Natural killer cell (primary cell): ENCODE results near the gene RAD51B. TPM values are rescaled to one million over a fixed set of nuclear protein-coding genes. Genes with fewer than 3 reads are reported as not detected.

Experiments used
- ATAC-seq, 3 donors: fragments of 150-1000 bp in 2 of 3; fragments of 200-7000 bp in 1 of 3; cut with Tn5 transposase; 1 replicate in 1 of 3; 2 replicates in 2 of 3; pipeline ENCODE4 v1.10.0; 2021; ENCODE audit warnings: mild to moderate bottlenecking in 2 of 3, moderate library complexity in 2 of 3
- DNase-seq, 2 donors: peaks; one replicate each; pipeline versions ENCODE4 v3.0.0 to v3.0.0-alpha.2; 2013 to 2021; ENCODE audit warnings: mixed read lengths in 1 of 2
- H3K27ac ChIP-seq: one replicate; pipeline ENCODE4 v1.5.1; 2013; ENCODE audit warnings: mild to moderate bottlenecking, low read length
- H3K27me3 ChIP-seq: one replicate; pipeline ENCODE4 v1.6.1; 2013; ENCODE audit warnings: low read length; ENCODE audit not compliant: control insufficient read depth, insufficient read depth
- H3K36me3 ChIP-seq: one replicate; pipeline ENCODE4 v1.6.1; 2013; ENCODE audit warnings: low read length; ENCODE audit not compliant: control insufficient read depth, insufficient read depth
- H3K4me1 ChIP-seq: one replicate; pipeline ENCODE4 v1.6.1; 2013; ENCODE audit warnings: low read length; ENCODE audit not compliant: control insufficient read depth, insufficient read depth
- H3K4me3 ChIP-seq: one replicate; pipeline ENCODE4 v1.5.1; 2013; ENCODE audit warnings: low read length
- H3K9me3 ChIP-seq: one replicate; pipeline ENCODE4 v1.6.1; 2013; ENCODE audit warnings: low read length; ENCODE audit not compliant: control insufficient read depth, insufficient read depth
- H3K27ac Mint-ChIP-seq, 2 donors: one replicate each; pipeline ENCODE4 v1.8.0; 2022; ENCODE audit warnings: mild to moderate bottlenecking in 2 of 2, mixed read lengths in 2 of 2, moderate library complexity in 1 of 2
- H3K27me3 Mint-ChIP-seq, 2 donors: one replicate each; pipeline ENCODE4 v1.8.0; 2022; ENCODE audit warnings: low read depth in 2 of 2, mixed read lengths in 2 of 2
- H3K36me3 Mint-ChIP-seq: one replicate; pipeline ENCODE4 v1.8.0; 2022; ENCODE audit warnings: mixed read lengths
- H3K4me1 Mint-ChIP-seq, 2 donors: one replicate each; pipeline ENCODE4 v1.8.0; 2022; ENCODE audit warnings: mixed read lengths in 2 of 2
- H3K4me3 Mint-ChIP-seq: one replicate; pipeline ENCODE4 v1.8.0; 2022; ENCODE audit warnings: mild to moderate bottlenecking, moderate library complexity, mixed read lengths
- H3K9me3 Mint-ChIP-seq, 2 donors: one replicate each; pipeline ENCODE4 v1.8.0; 2022; ENCODE audit warnings: mixed read lengths in 2 of 2
- CTCF ChIP-seq: fragments of 200-600 bp; IDR thresholded peaks from one replicate; pipeline ENCODE4 v1.8.0; 2022; ENCODE audit warnings: antibody characterized with exemption
- WGBS: methylation state at CpG from one replicate; pipeline ENCODE4 v1.1.7; 2013; ENCODE audit warnings: missing lambda C conversion rate; ENCODE audit not compliant: insufficient coverage; 5-methylcytosine and 5-hydroxymethylcytosine counted together
- intact Hi-C: fragments of 100-400 bp; cut with micrococcal nuclease; formaldehyde crosslinking; loops from one replicate; pipeline ENCODE4 v1.14.2; 2022
- total RNA-seq, 4 donors: library from RNA; stranded (reverse); fragments of 120-200 nt in 1 of 4; gene quantifications; one replicate each; pipeline versions ENCODE4 v1.2.3 to v1.2.4, GENCODE V29; 2013 to 2022

Gene RAD51B
- total RNA-seq, 3 donors from 2014 or later (not counting 1 experiment from before 2014, with no cell fraction given) = 28.1 to 37.6 (median 28.6) TPM

- Mint-ChIP-seq H3K36me3 (no peaks in the 10 kb centered on the region), H3K27ac (no peak overlapping the region), H3K27me3 (no peaks in the 10 kb centered on the region), H3K4me1 (peaks cover 11 to 21% of the 10 kb centered on the region in 2 donors), H3K9me3 (no peaks in the 10 kb centered on the region), H3K4me3 (no peak overlapping the region)
- TF ChIP-seq CTCF = no peak
- Histone ChIP-seq H3K4me3 (no peak overlapping the region), H3K27me3 (no peaks in the 10 kb centered on the region), H3K4me1 (peaks cover 19% of the 10 kb centered on the region), H3K27ac (no peak overlapping the region), H3K9me3 (no peaks in the 10 kb centered on the region), H3K36me3 (no peaks in the 10 kb centered on the region)
- intact Hi-C loops = no loop called here
- ATAC-seq = no peak
- WGBS = 72% methylated on average over 4 of the region's 4 CpGs
- DNase-seq = peak in 1 of 2 donors; percentile 26
Measured at GRCh38 chr14:68362846-68363245, 543.3 kb downstream of the RAD51B start.

GRCh38 chr14:68363466-68363842, 543.9 kb downstream of the RAD51B start:
- no peak overlapping the region for H3K27ac Mint-ChIP-seq
- TF ChIP-seq CTCF = no peak
- H3K36me3 ChIP-seq = no peaks in the 10 kb centered on the region
- no peak overlapping the region for H3K4me3 Mint-ChIP-seq
- no peak for DNase-seq
- H3K9me3 ChIP-seq = no peaks in the 10 kb centered on the region
- no peak overlapping the region for H3K4me3 ChIP-seq
- no peaks in the 10 kb centered on the region for H3K27me3 Mint-ChIP-seq
- WGBS = 66% methylated on average over 11 of the region's 11 CpGs
- ATAC-seq = peak in 1 of 3 donors; percentile 39
- H3K9me3 Mint-ChIP-seq = no peaks in the 10 kb centered on the region
- peak overlapping the region; percentile 7 for H3K27ac ChIP-seq
- H3K4me1 Mint-ChIP-seq = peaks cover 17 to 24% of the 10 kb centered on the region in 2 donors
- H3K27me3 ChIP-seq = no peaks in the 10 kb centered on the region
- intact Hi-C loops = no loop called here
- H3K36me3 Mint-ChIP-seq = no peaks in the 10 kb centered on the region
- peaks cover 23% of the 10 kb centered on the region for H3K4me1 ChIP-seq

- H3K4me1 Mint-ChIP-seq = peaks cover 24 to 31% of the 10 kb centered on the region in 2 donors
- H3K27ac Mint-ChIP-seq = peak overlapping the region in 1 of 2 donors; percentile 35
- Histone ChIP-seq H3K4me1 (peaks cover 29% of the 10 kb centered on the region), H3K36me3 (no peaks in the 10 kb centered on the region), H3K27me3 (no peaks in the 10 kb centered on the region), H3K9me3 (no peaks in the 10 kb centered on the region), H3K27ac (peak overlapping the region; percentile 7), H3K4me3 (no peak overlapping the region)
- intact Hi-C loops = no loop called here
- no peaks in the 10 kb centered on the region for H3K36me3 Mint-ChIP-seq
- H3K9me3 Mint-ChIP-seq = no peaks in the 10 kb centered on the region
- DNase-seq (no peak), ATAC-seq (peak in 1 of 3 donors; percentile 65)
- H3K4me3 Mint-ChIP-seq = no peak overlapping the region
- WGBS = 87% methylated on average over 34 of the region's 34 CpGs
- no peaks in the 10 kb centered on the region for H3K27me3 Mint-ChIP-seq
- no peak for TF ChIP-seq CTCF
Measured at GRCh38 chr14:68363843-68364767, 544.5 kb downstream of the RAD51B start.
